HepG2 (cell line): ENCODE data around the gene CYP4F8. TPM values are rescaled to one million over a fixed set of nuclear protein-coding genes. Genes with fewer than 3 reads are reported as not detected.
A peak's percentile ranks its signal among the peaks of the same experiment; 100 is the strongest.

ENCODE experiments used
- ATRX ChIP-seq: sonication (generic); formaldehyde crosslinking; IDR thresholded peaks from 2 replicates; pipeline ENCODE4 v1.4.0; 2020; ENCODE audit warnings: missing genetic modification reagents, borderline replicate concordance
- ERF ChIP-seq: IDR thresholded peaks from 2 replicates; pipeline ENCODE4 v1.6.1; 2018; ENCODE audit warnings: missing biosample characterization, missing genetic modification reagents
- FOXA1 ChIP-seq, 2 experiments: fragments of 450-650 bp in 1 of 2; sonication (generic) in 1 of 2; formaldehyde crosslinking in 1 of 2; IDR thresholded peaks; 2 replicates each; pipeline versions ENCODE4 v1.4.0 to v1.6.1; 2016 to 2020; ENCODE audit warnings: missing genetic modification reagents in 1 of 2
- GFI1 ChIP-seq: sonication (generic); formaldehyde crosslinking; IDR thresholded peaks from 2 replicates; pipeline ENCODE4 v1.5.0; 2020; ENCODE audit warnings: missing genetic modification reagents, mild to moderate bottlenecking, borderline replicate concordance
- KMT2B ChIP-seq: IDR thresholded peaks from 2 replicates; pipeline ENCODE4 v1.6.1; 2016; ENCODE audit warnings: missing genetic modification reagents, missing compliant biosample characterization
- MED1 ChIP-seq: sonication (generic); formaldehyde crosslinking; IDR thresholded peaks from 2 replicates; pipeline ENCODE4 v1.4.0; 2020; ENCODE audit warnings: missing genetic modification reagents
- MIER3 ChIP-seq: IDR thresholded peaks from 2 replicates; pipeline ENCODE4 v1.6.1; 2016; ENCODE audit warnings: missing compliant biosample characterization, borderline replicate concordance
- NFATC3 ChIP-seq: sonication (generic); formaldehyde crosslinking; IDR thresholded peaks from 2 replicates; pipeline ENCODE4 v1.5.1; 2020; ENCODE audit warnings: mild to moderate bottlenecking, missing genetic modification reagents
- NFKB2 ChIP-seq: sonication (generic); formaldehyde crosslinking; IDR thresholded peaks from 2 replicates; pipeline ENCODE4 v1.4.0; 2020; ENCODE audit warnings: missing genetic modification reagents, borderline replicate concordance
- RBAK ChIP-seq: sonication (generic); formaldehyde crosslinking; IDR thresholded peaks from 2 replicates; pipeline ENCODE4 v1.5.1; 2020; ENCODE audit warnings: mild to moderate bottlenecking, missing genetic modification reagents
- RNF2 ChIP-seq: fragments of 450-650 bp; conservative IDR thresholded peaks from 2 replicates; pipeline ENCODE4 v1.6.1; 2016; ENCODE audit warnings: low read depth
- SIX4 ChIP-seq: sonication (generic); formaldehyde crosslinking; IDR thresholded peaks from 2 replicates; pipeline ENCODE4 v1.4.0; 2020; ENCODE audit warnings: missing genetic modification reagents
- SMAD3 ChIP-seq: sonication (generic); formaldehyde crosslinking; IDR thresholded peaks from 2 replicates; pipeline ENCODE4 v1.4.0; 2020; ENCODE audit warnings: missing genetic modification reagents
- SOX13 ChIP-seq, 3 experiments: fragments of 450-650 bp in 1 of 3; sonication (generic) in 1 of 3; formaldehyde crosslinking in 1 of 3; IDR thresholded peaks in 2 of 3; conservative IDR thresholded peaks in 1 of 3; 2 replicates each; pipeline versions ENCODE4 v1.5.0 to v1.6.1; 2016 to 2020; ENCODE audit warnings: antibody characterized with exemption in 1 of 3, mild to moderate bottlenecking in 1 of 3, missing compliant biosample characterization in 1 of 3, missing genetic modification reagents in 1 of 3, moderate library complexity in 1 of 3
- XRCC5 ChIP-seq: fragments of 200-400 bp; formaldehyde crosslinking; optimal IDR thresholded peaks from 2 replicates; pipeline ENCODE3; 2017; ENCODE audit warnings: mild to moderate bottlenecking, low read length
- ZBTB7B ChIP-seq: sonication (generic); formaldehyde crosslinking; IDR thresholded peaks from 2 replicates; pipeline ENCODE4 v1.4.0; 2020; ENCODE audit warnings: missing genetic modification reagents
- ZFP82 ChIP-seq: sonication (generic); formaldehyde crosslinking; IDR thresholded peaks from 2 replicates; pipeline ENCODE4 v1.5.1; 2020; ENCODE audit warnings: mild to moderate bottlenecking, missing genetic modification reagents, borderline replicate concordance
- ZNF230 ChIP-seq: sonication (generic); formaldehyde crosslinking; IDR thresholded peaks from 2 replicates; pipeline ENCODE4 v1.4.0; 2020; ENCODE audit warnings: mild to moderate bottlenecking, missing genetic modification reagents
- ZNF335 ChIP-seq: sonication (generic); formaldehyde crosslinking; IDR thresholded peaks from 2 replicates; pipeline ENCODE4 v1.4.0; 2020; ENCODE audit warnings: missing genetic modification reagents
- ZNF713 ChIP-seq: sonication (generic); formaldehyde crosslinking; IDR thresholded peaks from 2 replicates; pipeline ENCODE4 v1.4.0; 2020; ENCODE audit warnings: mild to moderate bottlenecking, missing genetic modification reagents
- ZSCAN21 ChIP-seq: sonication (generic); formaldehyde crosslinking; IDR thresholded peaks from 2 replicates; pipeline ENCODE4 v1.8.0; 2022; ENCODE audit warnings: mild to moderate bottlenecking, missing genetic modification reagents, moderate library complexity, borderline replicate concordance
- polyA plus RNA-seq, 8 experiments: library from polyadenylated mRNA; depleted of rRNA in 3 of 8; stranded (reverse) in 7 of 8; unstranded in 1 of 8; fragments of >200 nt; fragmentation: Illumina TruSeq in 4 of 8; extraction: Trizol in 4 of 8; gene quantifications; 2 replicates each; pipeline versions ENCODE4 v1.2.1 to v1.2.3, GENCODE V29; 2011 to 2016; ENCODE audit warnings: low read depth in 4 of 8, missing spikeins in 1 of 8, mixed read lengths in 1 of 8; ENCODE audit not compliant: insufficient read depth in 1 of 8
- total RNA-seq, 5 experiments: library from RNA; depleted of rRNA; stranded (reverse); fragments of >200 nt; fragmentation: Illumina TruSeq; extraction: Trizol; gene quantifications; 2 replicates each; pipeline ENCODE4 v1.2.3, GENCODE V29; 2016; ENCODE audit warnings: low read depth in 1 of 5
- TF ChIP-seq, protein P1 (sequence below), 2 experiments: sonication (generic) in 1 of 2; formaldehyde crosslinking in 1 of 2; IDR thresholded peaks; 2 replicates each; pipeline versions ENCODE4 v1.4.0 to v1.6.1; 2016 to 2020; ENCODE audit warnings: borderline replicate concordance in 1 of 2, low read depth in 1 of 2, mild to moderate bottlenecking in 1 of 2, missing genetic modification reagents in 1 of 2
- TF ChIP-seq, protein P2 (sequence below): sonication (generic); formaldehyde crosslinking; IDR thresholded peaks from 2 replicates; pipeline ENCODE4 v1.4.0; 2020; ENCODE audit warnings: missing genetic modification reagents, mild to moderate bottlenecking, borderline replicate concordance

CYP4F8 gene
- total and polyA plus RNA-seq, 2 of the 13 experiments (the other 11 are each of a cell fraction or from before 2014, with no cell fraction given): not detected

- TF ChIP-seq, protein P1, sequence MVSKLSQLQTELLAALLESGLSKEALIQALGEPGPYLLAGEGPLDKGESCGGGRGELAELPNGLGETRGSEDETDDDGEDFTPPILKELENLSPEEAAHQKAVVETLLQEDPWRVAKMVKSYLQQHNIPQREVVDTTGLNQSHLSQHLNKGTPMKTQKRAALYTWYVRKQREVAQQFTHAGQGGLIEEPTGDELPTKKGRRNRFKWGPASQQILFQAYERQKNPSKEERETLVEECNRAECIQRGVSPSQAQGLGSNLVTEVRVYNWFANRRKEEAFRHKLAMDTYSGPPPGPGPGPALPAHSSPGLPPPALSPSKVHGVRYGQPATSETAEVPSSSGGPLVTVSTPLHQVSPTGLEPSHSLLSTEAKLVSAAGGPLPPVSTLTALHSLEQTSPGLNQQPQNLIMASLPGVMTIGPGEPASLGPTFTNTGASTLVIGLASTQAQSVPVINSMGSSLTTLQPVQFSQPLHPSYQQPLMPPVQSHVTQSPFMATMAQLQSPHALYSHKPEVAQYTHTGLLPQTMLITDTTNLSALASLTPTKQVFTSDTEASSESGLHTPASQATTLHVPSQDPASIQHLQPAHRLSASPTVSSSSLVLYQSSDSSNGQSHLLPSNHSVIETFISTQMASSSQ (IDR thresholded peaks at IDR 0.05; ENCODE audit: low read depth): no peak
- TF ChIP-seq, protein P1 (CRISPR knock-in tag; IDR thresholded peaks at IDR 0.05; ENCODE audit: borderline replicate concordance): no peak
- TF ChIP-seq ZBTB7B: peak; percentile 37; the same call in 1 of the 2 replicates
- no peak for TF ChIP-seq RNF2
- TF ChIP-seq NFKB2 (CRISPR knock-in tag): no peak
- no peak for TF ChIP-seq KMT2B
- TF ChIP-seq SMAD3: no peak; the same call in 1 of the 2 replicates
- TF ChIP-seq, protein P2, sequence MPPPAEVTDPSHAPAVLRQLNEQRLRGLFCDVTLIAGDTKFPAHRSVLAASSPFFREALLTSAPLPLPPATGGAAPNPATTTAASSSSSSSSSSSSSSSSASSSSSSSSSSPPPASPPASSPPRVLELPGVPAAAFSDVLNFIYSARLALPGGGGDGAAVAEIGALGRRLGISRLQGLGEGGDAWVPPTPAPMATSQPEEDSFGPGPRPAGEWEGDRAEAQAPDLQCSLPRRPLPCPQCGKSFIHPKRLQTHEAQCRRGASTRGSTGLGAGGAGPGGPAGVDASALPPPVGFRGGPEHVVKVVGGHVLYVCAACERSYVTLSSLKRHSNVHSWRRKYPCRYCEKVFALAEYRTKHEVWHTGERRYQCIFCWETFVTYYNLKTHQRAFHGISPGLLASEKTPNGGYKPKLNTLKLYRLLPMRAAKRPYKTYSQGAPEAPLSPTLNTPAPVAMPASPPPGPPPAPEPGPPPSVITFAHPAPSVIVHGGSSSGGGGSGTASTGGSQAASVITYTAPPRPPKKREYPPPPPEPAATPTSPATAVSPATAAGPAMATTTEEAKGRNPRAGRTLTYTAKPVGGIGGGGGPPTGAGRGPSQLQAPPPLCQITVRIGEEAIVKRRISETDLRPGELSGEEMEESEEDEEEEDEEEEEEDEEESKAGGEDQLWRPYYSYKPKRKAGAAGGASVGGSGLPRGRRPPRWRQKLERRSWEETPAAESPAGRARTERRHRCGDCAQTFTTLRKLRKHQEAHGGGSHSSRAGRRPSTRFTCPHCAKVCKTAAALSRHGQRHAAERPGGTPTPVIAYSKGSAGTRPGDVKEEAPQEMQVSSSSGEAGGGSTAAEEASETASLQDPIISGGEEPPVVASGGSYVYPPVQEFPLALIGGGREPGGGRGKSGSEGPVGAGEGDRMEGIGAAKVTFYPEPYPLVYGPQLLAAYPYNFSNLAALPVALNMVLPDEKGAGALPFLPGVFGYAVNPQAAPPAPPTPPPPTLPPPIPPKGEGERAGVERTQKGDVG (CRISPR knock-in tag): no peak
- TF ChIP-seq SOX13 (IDR thresholded peaks at IDR 0.05): no peak
- TF ChIP-seq SOX13 (CRISPR knock-in tag; conservative IDR thresholded peaks at IDR 0.05 in 1 of 2, IDR thresholded peaks at IDR 0.05 in 1 of 2): peak in 1 of 2 experiments; percentile 43; a peak in 1 of 4 replicates
- no peak for TF ChIP-seq ZFP82
- no peak for TF ChIP-seq SIX4 (CRISPR knock-in tag)
- TF ChIP-seq GFI1 (CRISPR knock-in tag): peak; percentile 63; the same call in 1 of the 2 replicates
- TF ChIP-seq ZSCAN21: no peak; the same call in 1 of the 2 replicates
- TF ChIP-seq ZNF335 (CRISPR knock-in tag): no peak
- no peak for TF ChIP-seq XRCC5
- TF ChIP-seq FOXA1 (IDR thresholded peaks at IDR 0.05): peak; percentile 52; the same call in 1 of the 2 replicates
- TF ChIP-seq FOXA1 (CRISPR knock-in tag; IDR thresholded peaks at IDR 0.05): peak; percentile 91
- TF ChIP-seq RBAK (CRISPR knock-in tag): no peak
- no peak for TF ChIP-seq MIER3 (CRISPR knock-in tag)
- no peak for TF ChIP-seq ERF
- no peak for TF ChIP-seq ZNF713 (CRISPR knock-in tag)
- no peak for TF ChIP-seq ATRX (CRISPR knock-in tag)
- no peak for TF ChIP-seq ZNF230 (CRISPR knock-in tag)
- TF ChIP-seq MED1: peak; percentile 61
- no peak for TF ChIP-seq NFATC3 (CRISPR knock-in tag)
Measured at GRCh38 chr19:15640904-15641597, 26.0 kb downstream of the CYP4F8 start (continued).
